GM12801 (cell line): ENCODE data around the gene ZSWIM8.

Source experiments
- CTCF ChIP-seq: IDR thresholded peaks from one replicate; pipeline ENCODE4 v1.5.1; 2011; ENCODE audit warnings: control low read depth; ENCODE audit not compliant: insufficient read length; ENCODE audit errors: extremely low read depth

ZSWIM8 gene

GRCh38 chr10:73785721-73786511 lies 510 bp downstream of the ZSWIM8 start:
- no peak for TF ChIP-seq CTCF

- TF ChIP-seq CTCF = no peak
Observed at GRCh38 chr10:73786512-73786885, 1.1 kb downstream of the ZSWIM8 start.

- TF ChIP-seq CTCF = no peak
Observed at GRCh38 chr10:73788864-73789658, 3.7 kb downstream of the ZSWIM8 start.

GRCh38 chr10:73789659-73790055 lies 4.3 kb downstream of the ZSWIM8 start:
- no peak for TF ChIP-seq CTCF

- no peak for TF ChIP-seq CTCF
Observed at GRCh38 chr10:73790886-73791625, 5.7 kb downstream of the ZSWIM8 start.

GRCh38 chr10:73791871-73792400 lies 6.5 kb downstream of the ZSWIM8 start:
- no peak for TF ChIP-seq CTCF

GRCh38 chr10:73793456-73793855 lies 8.1 kb downstream of the ZSWIM8 start:
- TF ChIP-seq CTCF = no peak
